ENCODE results near the gene OCIAD1.

DNA sequence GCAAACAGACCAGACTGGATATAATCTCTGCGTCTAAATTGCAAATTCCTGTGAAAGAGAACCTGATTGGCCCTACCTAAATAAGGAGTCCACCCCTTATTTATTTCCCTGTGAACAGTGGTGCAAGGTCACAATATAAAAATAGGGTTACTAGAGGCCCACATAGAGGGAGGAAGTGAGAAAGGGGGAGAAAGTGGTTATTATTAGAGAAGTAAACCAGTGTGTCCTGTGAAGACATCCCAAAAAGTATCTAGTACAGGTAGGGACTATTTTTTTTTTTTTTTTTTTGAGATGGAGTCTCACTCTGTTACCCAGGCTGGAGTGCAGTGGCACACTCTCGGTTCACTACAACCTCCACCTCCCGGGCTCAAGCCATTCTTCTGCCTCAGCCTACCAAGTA lies 35.8 kb upstream of the OCIAD1 start:
- TF ChIP-seq POLR2A (IDR thresholded peaks at IDR 0.05): no peak
- TF ChIP-seq, protein P1, sequence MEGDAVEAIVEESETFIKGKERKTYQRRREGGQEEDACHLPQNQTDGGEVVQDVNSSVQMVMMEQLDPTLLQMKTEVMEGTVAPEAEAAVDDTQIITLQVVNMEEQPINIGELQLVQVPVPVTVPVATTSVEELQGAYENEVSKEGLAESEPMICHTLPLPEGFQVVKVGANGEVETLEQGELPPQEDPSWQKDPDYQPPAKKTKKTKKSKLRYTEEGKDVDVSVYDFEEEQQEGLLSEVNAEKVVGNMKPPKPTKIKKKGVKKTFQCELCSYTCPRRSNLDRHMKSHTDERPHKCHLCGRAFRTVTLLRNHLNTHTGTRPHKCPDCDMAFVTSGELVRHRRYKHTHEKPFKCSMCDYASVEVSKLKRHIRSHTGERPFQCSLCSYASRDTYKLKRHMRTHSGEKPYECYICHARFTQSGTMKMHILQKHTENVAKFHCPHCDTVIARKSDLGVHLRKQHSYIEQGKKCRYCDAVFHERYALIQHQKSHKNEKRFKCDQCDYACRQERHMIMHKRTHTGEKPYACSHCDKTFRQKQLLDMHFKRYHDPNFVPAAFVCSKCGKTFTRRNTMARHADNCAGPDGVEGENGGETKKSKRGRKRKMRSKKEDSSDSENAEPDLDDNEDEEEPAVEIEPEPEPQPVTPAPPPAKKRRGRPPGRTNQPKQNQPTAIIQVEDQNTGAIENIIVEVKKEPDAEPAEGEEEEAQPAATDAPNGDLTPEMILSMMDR (IDR thresholded peaks at IDR 0.05): no peak
